Non-pigmented ciliary epithelial cell (primary cell): ENCODE measurements around the gene WDR19.
"Not testable (repeated sequence)": the region's sequence is repeated elsewhere in the genome, so short reads cannot be mapped to it uniquely, and the experiment has no call there.

Experiments used
- DNase-seq: peaks from one replicate; pipeline ENCODE4 v3.0.0-alpha.2; 2010; ENCODE audit warnings: low read depth

Gene WDR19

GRCh38 chr4:39233114-39233513 lies 50.8 kb downstream of the WDR19 start:
- DNase-seq = no peak

GRCh38 chr4:39233783-39234182 lies 51.5 kb downstream of the WDR19 start:
- no peak for DNase-seq

- no peak for DNase-seq
These were observed 52.7 kb downstream of the WDR19 start for GRCh38 chr4:39235021-39235420.

GRCh38 chr4:39235696-39236095 lies 53.4 kb downstream of the WDR19 start:
- no peak for DNase-seq

GRCh38 chr4:39237179-39237578 lies 54.9 kb downstream of the WDR19 start:
- no peak for DNase-seq

- DNase-seq = no peak
These were observed 61.1 kb downstream of the WDR19 start for GRCh38 chr4:39243462-39243861.

- peak; percentile 42 for DNase-seq
These were observed 72.9 kb downstream of the WDR19 start for GRCh38 chr4:39255266-39255665.

- DNase-seq = no peak
These were observed 73.5 kb downstream of the WDR19 start for GRCh38 chr4:39255871-39256270.

- DNase-seq = no peak
These were observed 74.1 kb downstream of the WDR19 start for GRCh38 chr4:39256436-39256835.

GRCh38 chr4:39259571-39260330 lies 77.4 kb downstream of the WDR19 start:
- DNase-seq = peak; percentile 49

- no peak for DNase-seq
These were observed 81.6 kb downstream of the WDR19 start for GRCh38 chr4:39263895-39264294.

- no peak for DNase-seq
These were observed 92.2 kb downstream of the WDR19 start for GRCh38 chr4:39274503-39274902.

GRCh38 chr4:39277661-39278060 lies 95.3 kb downstream of the WDR19 start:
- DNase-seq = not testable (repeated sequence)

- DNase-seq = no peak
These were observed 96.1 kb downstream of the WDR19 start for GRCh38 chr4:39278476-39278875.

- no peak for DNase-seq
These were observed 97.1 kb downstream of the WDR19 start for GRCh38 chr4:39279416-39279815.

GRCh38 chr4:39280770-39281169 lies 98.4 kb downstream of the WDR19 start:
- no peak for DNase-seq

GRCh38 chr4:39285111-39285795 lies 102.9 kb downstream of the WDR19 start:
- no peak for DNase-seq

- no peak for DNase-seq
These were observed 103.5 kb downstream of the WDR19 start for GRCh38 chr4:39285853-39286252.

GRCh38 chr4:39286263-39286662 lies 103.9 kb downstream of the WDR19 start:
- no peak for DNase-seq

- DNase-seq = no peak
These were observed 104.9 kb downstream of the WDR19 start for GRCh38 chr4:39287223-39287622.

GRCh38 chr4:39291686-39292085 lies 109.4 kb downstream of the WDR19 start:
- DNase-seq = no peak

- DNase-seq = not testable (repeated sequence)
These were observed 110.1 kb downstream of the WDR19 start for GRCh38 chr4:39292433-39292832.

- no peak for DNase-seq
These were observed 113.5 kb downstream of the WDR19 start for GRCh38 chr4:39295784-39296183.

- no peak for DNase-seq
These were observed 120.6 kb downstream of the WDR19 start for GRCh38 chr4:39302901-39303300.
